AG04449 (cell line): ENCODE results near the gene GOLGA8T.
"Not testable (repeated sequence)": the region's sequence is repeated elsewhere in the genome, so short reads cannot be mapped to it uniquely, and the experiment has no call there.

Experiments
- CTCF ChIA-PET: fragments of 350-600 bp; formaldehyde crosslinking; extraction: SDS; loops from one replicate; lab custom pipeline; 2021; ENCODE audit warnings: antibody characterized with exemption; lab: Yijun Ruan, JAX
- POLR2A ChIA-PET: fragments of 400-600, 350-600 bp; formaldehyde crosslinking; extraction: SDS; loops from one replicate; lab custom pipeline; 2020; ENCODE audit warnings: antibody characterized with exemption, inconsistent platforms; lab: Yijun Ruan, JAX
- DNase-seq: peaks from one replicate; pipeline ENCODE4 v3.0.0-alpha.2; 2010; ENCODE audit warnings: low read depth, low spot score
- H3K4me3 ChIP-seq: 2 replicates; pipeline ENCODE4 v1.5.1; 2011; ENCODE audit warnings: low read depth, mild to moderate bottlenecking, control low read depth, low read length

Gene GOLGA8T

GRCh38 chr15:30176613-30177012 lies 41.8 kb downstream of the GOLGA8T start:
- H3K4me3 ChIP-seq, POLR2A ChIA-PET, DNase-seq, CTCF ChIA-PET: not testable (repeated sequence)

GRCh38 chr15:30179814-30180213 lies 45.0 kb downstream of the GOLGA8T start:
- CTCF ChIA-PET, DNase-seq, POLR2A ChIA-PET, H3K4me3 ChIP-seq: not testable (repeated sequence)

- DNase-seq, CTCF ChIA-PET, POLR2A ChIA-PET, H3K4me3 ChIP-seq: not testable (repeated sequence)
Measured at GRCh38 chr15:30185495-30185894, 50.6 kb downstream of the GOLGA8T start.

- CTCF ChIA-PET, DNase-seq, H3K4me3 ChIP-seq, POLR2A ChIA-PET: not testable (repeated sequence)
Measured at GRCh38 chr15:30187429-30187828, 52.6 kb downstream of the GOLGA8T start.

GRCh38 chr15:30189754-30190153 lies 54.9 kb downstream of the GOLGA8T start:
- CTCF ChIA-PET, POLR2A ChIA-PET: not testable (repeated sequence)

GRCh38 chr15:30191143-30191542 lies 56.3 kb downstream of the GOLGA8T start:
- H3K4me3 ChIP-seq, POLR2A ChIA-PET, DNase-seq, CTCF ChIA-PET: not testable (repeated sequence)

More at GRCh38 chr15:30189754-30190153, 54.9 kb downstream of the GOLGA8T start:
- H3K4me3 ChIP-seq, DNase-seq: not testable (repeated sequence)

GRCh38 chr15:30191639-30192038 lies 56.8 kb downstream of the GOLGA8T start:
- H3K4me3 ChIP-seq, POLR2A ChIA-PET, DNase-seq, CTCF ChIA-PET: not testable (repeated sequence)

- CTCF ChIA-PET, H3K4me3 ChIP-seq, POLR2A ChIA-PET, DNase-seq: not testable (repeated sequence)
Measured at GRCh38 chr15:30192119-30192745, 57.4 kb downstream of the GOLGA8T start.

GRCh38 chr15:30192892-30193291 lies 58.0 kb downstream of the GOLGA8T start:
- CTCF ChIA-PET, H3K4me3 ChIP-seq, DNase-seq, POLR2A ChIA-PET: not testable (repeated sequence)
